ENCODE results near the gene IWS1.
"Not testable (repeated sequence)": the region's sequence is repeated elsewhere in the genome, so short reads cannot be mapped to it uniquely, and the experiment has no call there.

The IWS1 gene

DNA sequence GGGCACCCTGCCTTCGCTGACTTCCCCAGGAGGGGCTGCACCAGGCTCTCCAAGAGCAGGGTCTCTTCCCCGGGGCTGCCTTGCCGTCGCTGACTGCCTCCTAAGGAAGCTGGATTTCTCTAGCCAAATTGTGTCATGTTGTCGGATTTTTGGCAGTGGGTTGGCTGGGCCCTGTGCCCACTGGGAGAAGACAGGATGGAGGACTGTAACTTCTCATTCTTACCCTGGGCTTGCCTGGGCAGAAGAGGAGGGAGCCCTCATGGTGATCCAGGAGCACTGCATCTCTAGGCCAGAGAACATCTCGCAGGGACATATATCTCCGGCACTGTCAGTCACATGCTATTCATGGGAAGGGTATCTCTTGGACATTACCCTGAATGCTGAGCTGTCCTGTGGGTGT, 15.5 kb upstream of the IWS1 start:
- WGBS, 2 experiments (ENCODE audit: insufficient coverage in 2 of 2): 98 to 100% methylated on average over 2 to 6 of the region's 7 CpGs
- Histone ChIP-seq H3K27ac (ENCODE audit: low read depth, low read length, severe bottlenecking) (no peak overlapping the region), H3K36me3 (ENCODE audit: control insufficient read depth, insufficient read depth, low read length) (no peaks in the 10 kb centered on the region), H3K9me3 (ENCODE audit: control insufficient read depth, low read length) (no peaks in the 10 kb centered on the region), H3K4me1 (ENCODE audit: control insufficient read depth, insufficient read depth, low read length, poor library complexity, severe bottlenecking) (peaks cover 4% of the 10 kb centered on the region), H3K4me3 (ENCODE audit: extremely low read depth, insufficient read depth, low read length, poor library complexity, severe bottlenecking) (no peak overlapping the region)

DNA sequence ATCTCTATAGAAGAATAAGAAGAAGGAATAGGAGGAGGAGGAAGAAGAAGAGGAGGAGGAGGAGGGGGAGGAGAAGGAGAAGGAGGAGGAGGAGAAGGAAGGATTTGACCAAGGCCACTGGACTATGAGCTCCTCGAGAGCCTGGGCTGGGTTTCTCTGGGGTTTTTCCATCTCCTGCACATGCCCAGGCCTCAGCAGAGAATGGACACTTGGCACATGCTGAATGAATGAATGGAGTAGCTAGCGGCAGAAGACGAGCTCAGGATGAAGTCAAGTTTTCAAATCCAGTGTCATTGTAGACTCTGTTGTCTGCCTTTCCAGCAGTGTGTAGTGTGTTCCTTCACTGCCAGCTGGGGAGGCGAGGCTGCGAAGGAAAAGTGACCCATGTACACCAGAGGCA, 11.4 kb upstream of the IWS1 start:
- no peak overlapping the region for H3K4me3 ChIP-seq (ENCODE audit: extremely low read depth, insufficient read depth, low read length, poor library complexity, severe bottlenecking)
- H3K4me1 ChIP-seq (ENCODE audit: control insufficient read depth, insufficient read depth, low read length, poor library complexity, severe bottlenecking): no peaks in the 10 kb centered on the region
- no peaks in the 10 kb centered on the region for H3K9me3 ChIP-seq (ENCODE audit: control insufficient read depth, low read length)
- H3K36me3 ChIP-seq (ENCODE audit: control insufficient read depth, insufficient read depth, low read length): no peaks in the 10 kb centered on the region
- 92 to 94% methylated on average over 2 to 5 of the region's 5 CpGs for WGBS, 2 experiments (ENCODE audit: insufficient coverage in 2 of 2)
- H3K27ac ChIP-seq (ENCODE audit: low read depth, low read length, severe bottlenecking): no peak overlapping the region

DNA sequence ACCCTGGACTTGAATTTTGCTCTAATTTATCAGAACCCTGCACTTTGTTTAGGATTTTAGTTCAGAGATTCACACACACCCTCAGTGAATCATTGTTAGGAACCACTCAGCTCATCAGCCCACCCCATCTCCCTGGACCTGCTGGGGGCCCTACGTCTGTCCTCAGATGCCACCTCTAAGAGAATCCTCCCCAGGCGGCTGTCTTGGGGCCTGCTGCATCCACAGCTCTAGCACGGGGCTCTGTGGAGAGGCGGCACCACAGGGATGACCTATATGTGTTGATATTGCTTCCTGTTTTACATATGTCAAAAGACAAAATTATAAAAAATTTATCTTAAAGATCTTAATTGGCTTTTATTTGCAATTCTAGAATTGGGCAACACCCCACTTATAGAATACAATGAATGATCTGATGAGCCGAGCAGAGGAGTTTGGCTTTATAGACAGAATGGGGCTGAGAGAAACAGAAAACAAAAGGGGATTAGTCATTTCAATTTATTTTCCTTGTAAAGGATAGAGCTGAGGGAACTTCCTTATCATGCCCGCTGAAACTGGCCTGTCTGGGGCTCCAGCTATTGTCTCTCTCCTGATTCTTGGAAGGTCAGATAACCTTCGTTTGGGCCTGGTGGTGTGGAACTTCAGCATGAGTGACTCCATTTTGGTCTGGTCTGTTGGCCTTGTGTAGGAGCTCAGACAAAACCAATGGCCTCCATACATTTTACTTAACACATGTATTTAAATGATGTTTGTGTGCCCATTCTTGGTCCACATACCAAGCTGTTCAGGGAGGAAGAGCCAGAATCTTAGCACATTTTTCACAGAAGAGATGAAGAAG, 10.6 kb upstream of the IWS1 start:
- no peak overlapping the region for H3K4me3 ChIP-seq (ENCODE audit: extremely low read depth, insufficient read depth, low read length, poor library complexity, severe bottlenecking)
- 90 to 92% methylated on average over 1 to 2 of the region's 7 CpGs for WGBS, 2 experiments (ENCODE audit: insufficient coverage in 2 of 2)

DNA sequence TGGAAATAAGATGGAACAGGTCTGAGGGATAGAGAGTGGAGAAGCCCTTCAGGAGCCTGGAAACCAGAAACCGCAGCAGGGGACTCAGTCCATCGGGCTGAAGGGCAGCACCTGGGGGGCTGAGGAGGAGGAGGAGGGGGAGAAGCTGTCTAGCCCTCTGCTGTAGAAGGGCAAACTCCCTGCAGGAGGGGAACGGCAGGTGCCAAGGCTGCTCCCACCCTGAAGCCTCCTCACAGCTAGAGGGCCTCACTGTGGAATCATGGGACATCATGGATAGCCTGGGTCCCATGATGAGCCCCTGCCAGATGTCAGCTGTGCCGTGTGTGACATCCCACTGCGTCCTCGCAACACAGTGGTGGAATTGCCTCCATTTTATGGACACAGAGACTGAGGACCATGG, 9.6 kb upstream of the IWS1 start:
- Histone ChIP-seq H3K4me1 (ENCODE audit: control insufficient read depth, insufficient read depth, low read length, poor library complexity, severe bottlenecking) (peaks cover 2% of the 10 kb centered on the region), H3K4me3 (ENCODE audit: extremely low read depth, insufficient read depth, low read length, poor library complexity, severe bottlenecking) (no peak overlapping the region), H3K27ac (ENCODE audit: low read depth, low read length, severe bottlenecking) (no peak overlapping the region), H3K9me3 (ENCODE audit: control insufficient read depth, low read length) (no peaks in the 10 kb centered on the region), H3K36me3 (ENCODE audit: control insufficient read depth, insufficient read depth, low read length) (no peaks in the 10 kb centered on the region)
- 87 to 91% methylated on average over 6 of the region's 6 CpGs for WGBS, 2 experiments (ENCODE audit: insufficient coverage in 2 of 2)

More for the DNA sequence above, 10.6 kb upstream of the IWS1 start:
- H3K27ac ChIP-seq (ENCODE audit: low read depth, low read length, severe bottlenecking): no peak overlapping the region
- no peaks in the 10 kb centered on the region for H3K9me3 ChIP-seq (ENCODE audit: control insufficient read depth, low read length)
- H3K4me1 ChIP-seq (ENCODE audit: control insufficient read depth, insufficient read depth, low read length, poor library complexity, severe bottlenecking): no peaks in the 10 kb centered on the region
- H3K36me3 ChIP-seq (ENCODE audit: control insufficient read depth, insufficient read depth, low read length): no peaks in the 10 kb centered on the region

DNA sequence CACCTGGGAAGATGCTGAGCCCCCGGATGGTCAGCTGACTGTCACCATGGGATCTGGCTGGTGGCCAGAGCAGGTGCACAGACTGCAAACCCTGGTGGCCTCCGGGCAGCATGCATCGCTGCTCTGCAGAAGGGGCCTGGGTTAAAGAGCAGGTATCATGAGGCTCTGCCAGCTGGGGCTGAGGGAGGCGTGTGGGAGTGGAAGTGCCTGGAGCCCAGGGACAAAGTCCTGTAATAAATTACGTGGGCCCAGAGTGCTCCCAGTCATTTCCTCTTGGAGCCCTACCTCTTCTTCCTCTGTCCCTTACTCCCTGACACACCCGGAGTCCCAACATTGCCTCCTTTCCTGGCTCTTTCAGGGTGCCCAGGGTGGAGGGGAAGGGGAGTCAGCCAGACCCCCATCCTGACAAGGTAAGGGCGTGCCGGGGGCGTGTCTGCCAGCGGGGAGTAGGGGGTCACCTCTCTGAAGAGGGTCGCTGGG, 9.2 kb upstream of the IWS1 start, which contains the start of gene MYO7B:
Gene MYO7B, plus strand, starts transcription at position 262 of the 480 bp plus-strand sequence. CDS start 24,040 bp downstream, outside the sequence.
- 86 to 91% methylated on average over 6 to 10 of the region's 11 CpGs for WGBS, 2 experiments (ENCODE audit: insufficient coverage in 2 of 2)
- Histone ChIP-seq H3K4me3 (ENCODE audit: extremely low read depth, insufficient read depth, low read length, poor library complexity, severe bottlenecking) (no peak within 1 kb of the TSS), H3K4me1 (ENCODE audit: control insufficient read depth, insufficient read depth, low read length, poor library complexity, severe bottlenecking) (peaks cover 6% of the 10 kb centered on the region), H3K27ac (ENCODE audit: low read depth, low read length, severe bottlenecking) (no peak within 1 kb of the TSS), H3K36me3 (ENCODE audit: control insufficient read depth, insufficient read depth, low read length) (no peaks in the 10 kb centered on the region), H3K9me3 (ENCODE audit: control insufficient read depth, low read length) (peaks cover under 1% of the 10 kb centered on the region)

DNA sequence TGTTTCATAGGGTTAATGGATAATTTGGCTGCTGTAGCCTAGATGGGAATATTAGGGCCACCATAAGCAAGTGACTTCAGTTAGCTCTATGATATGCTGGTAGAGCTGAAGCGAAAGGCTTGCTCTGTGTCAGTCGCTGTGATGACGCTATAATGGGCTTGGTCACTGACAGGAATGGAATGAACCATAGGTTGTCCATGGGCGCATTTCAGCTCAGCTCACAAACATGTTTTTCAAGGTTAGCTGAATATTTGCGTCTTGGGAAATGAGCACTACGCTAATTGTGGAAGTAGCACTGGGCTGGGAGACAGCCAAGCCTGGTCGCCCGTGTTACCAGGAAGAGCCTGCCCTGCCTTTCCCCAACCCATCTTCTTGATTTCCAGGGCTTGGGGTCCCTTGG, 6.0 kb upstream of the IWS1 start:
- Histone ChIP-seq H3K4me1 (ENCODE audit: control insufficient read depth, insufficient read depth, low read length, poor library complexity, severe bottlenecking) (peaks cover 12% of the 10 kb centered on the region), H3K27ac (ENCODE audit: low read depth, low read length, severe bottlenecking) (no peak overlapping the region), H3K36me3 (ENCODE audit: control insufficient read depth, insufficient read depth, low read length) (no peaks in the 10 kb centered on the region), H3K4me3 (ENCODE audit: extremely low read depth, insufficient read depth, low read length, poor library complexity, severe bottlenecking) (no peak overlapping the region), H3K9me3 (ENCODE audit: control insufficient read depth, low read length) (peaks cover 7% of the 10 kb centered on the region)
- WGBS, 2 experiments (ENCODE audit: insufficient coverage in 2 of 2): 91 to 94% methylated on average over 8 of the region's 8 CpGs

DNA sequence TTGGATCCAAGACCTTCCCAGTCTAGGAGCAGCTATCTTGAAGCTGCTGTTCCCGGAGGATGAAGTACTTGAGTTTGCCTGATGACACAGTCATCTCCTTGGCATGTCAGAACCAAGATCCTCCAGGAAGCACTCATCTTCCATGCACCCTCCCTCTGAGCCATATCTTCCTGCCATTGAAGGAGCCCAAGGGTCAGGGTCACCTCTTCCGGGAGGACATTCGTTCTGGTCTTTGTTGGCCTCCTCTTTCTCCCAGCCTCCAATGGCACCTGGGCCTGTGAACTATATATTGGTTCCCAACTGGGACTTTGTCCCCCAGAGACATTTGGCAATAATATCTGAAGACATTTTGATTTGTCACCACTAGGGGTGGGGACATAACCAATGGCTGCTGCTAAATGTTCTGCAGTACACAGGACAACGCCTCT, 4.9 kb upstream of the IWS1 start:
- Histone ChIP-seq H3K4me1 (ENCODE audit: control insufficient read depth, insufficient read depth, low read length, poor library complexity, severe bottlenecking) (peaks cover 14% of the 10 kb centered on the region), H3K9me3 (ENCODE audit: control insufficient read depth, low read length) (peaks cover 7% of the 10 kb centered on the region), H3K27ac (ENCODE audit: low read depth, low read length, severe bottlenecking) (no peak overlapping the region), H3K4me3 (ENCODE audit: extremely low read depth, insufficient read depth, low read length, poor library complexity, severe bottlenecking) (no peak overlapping the region), H3K36me3 (ENCODE audit: control insufficient read depth, insufficient read depth, low read length) (no peaks in the 10 kb centered on the region)
- 85 to 94% methylated on average over 4 of the region's 4 CpGs for WGBS, 2 experiments (ENCODE audit: insufficient coverage in 2 of 2)

DNA sequence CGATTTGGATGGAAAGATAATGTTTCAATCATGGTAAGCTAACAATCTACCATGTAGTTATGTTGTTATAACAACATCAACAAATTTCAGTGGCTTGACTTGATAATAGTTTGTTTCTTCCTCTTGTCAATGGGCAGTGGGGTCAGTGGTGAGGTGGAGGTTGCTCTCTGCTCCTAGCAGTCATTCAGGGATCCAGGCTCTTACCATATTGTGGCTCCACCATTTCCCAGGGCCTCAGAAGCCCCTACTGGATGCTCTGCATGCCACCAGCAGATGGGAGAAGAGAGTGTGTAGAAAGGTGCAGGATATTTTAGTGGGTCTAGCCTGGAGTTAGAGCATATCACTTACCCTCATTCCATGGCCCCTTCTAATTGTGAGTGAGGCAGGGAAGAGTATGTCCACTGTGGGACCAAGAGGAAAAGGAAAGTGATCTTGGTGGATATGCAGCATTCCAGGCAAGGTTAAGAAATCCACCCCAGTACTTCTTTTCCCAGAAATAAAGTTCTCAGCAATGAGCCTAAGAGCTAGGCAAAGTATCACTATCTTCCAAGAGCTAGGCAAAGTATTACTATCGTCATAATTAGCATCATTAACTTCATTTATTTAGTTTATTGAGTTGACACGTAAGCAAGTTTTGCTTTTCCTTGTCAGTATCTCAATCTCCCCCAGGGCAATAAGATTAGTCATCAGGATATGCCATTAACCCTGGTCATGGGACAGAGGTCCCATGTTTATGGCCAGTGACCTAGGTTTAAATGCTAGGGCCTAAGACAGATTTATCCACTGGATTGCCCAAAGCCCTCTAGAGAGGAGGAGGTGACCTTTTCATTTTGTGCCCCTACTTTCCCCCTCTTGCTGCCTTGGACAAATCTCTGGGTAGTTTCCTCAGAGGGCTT, 4.2 kb upstream of the IWS1 start:
- Histone ChIP-seq H3K4me1 (ENCODE audit: control insufficient read depth, insufficient read depth, low read length, poor library complexity, severe bottlenecking) (peaks cover 14% of the 10 kb centered on the region), H3K4me3 (ENCODE audit: extremely low read depth, insufficient read depth, low read length, poor library complexity, severe bottlenecking) (no peak overlapping the region), H3K9me3 (ENCODE audit: control insufficient read depth, low read length) (peaks cover 7% of the 10 kb centered on the region), H3K27ac (ENCODE audit: low read depth, low read length, severe bottlenecking) (no peak overlapping the region), H3K36me3 (ENCODE audit: control insufficient read depth, insufficient read depth, low read length) (no peaks in the 10 kb centered on the region)
- WGBS, 2 experiments (ENCODE audit: insufficient coverage in 2 of 2): 100% methylated on average over 2 of the region's 3 CpGs; no CpG with 5 or more reads in 1 of the 2 experiments

DNA sequence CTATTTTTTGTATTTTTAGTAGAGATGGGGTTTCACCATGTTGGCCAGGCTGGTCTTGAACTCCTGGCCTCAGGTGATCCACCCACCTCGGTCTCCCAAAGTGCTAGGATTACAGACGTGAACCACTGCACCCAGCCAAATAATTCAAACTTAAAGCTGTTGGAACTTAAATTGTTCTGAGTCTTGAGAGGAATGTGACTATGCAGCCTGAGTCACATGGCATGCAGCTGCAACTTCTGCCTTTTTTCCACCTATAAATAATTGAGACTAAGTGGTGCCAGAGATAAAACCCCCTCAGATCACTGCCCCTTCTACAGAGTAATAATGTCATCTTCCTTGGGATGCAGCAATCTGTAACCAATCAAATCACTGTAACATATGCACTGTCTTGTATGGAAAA, 3.1 kb upstream of the IWS1 start:
- not testable (repeated sequence) for H3K9me3 ChIP-seq (ENCODE audit: control insufficient read depth, low read length); H3K4me3 ChIP-seq (ENCODE audit: extremely low read depth, insufficient read depth, low read length, poor library complexity, severe bottlenecking); H3K36me3 ChIP-seq (ENCODE audit: control insufficient read depth, insufficient read depth, low read length); H3K27ac ChIP-seq (ENCODE audit: low read depth, low read length, severe bottlenecking)
- WGBS, 2 experiments (ENCODE audit: insufficient coverage in 2 of 2): 90% methylated on average over 2 of the region's 2 CpGs; no CpG with 5 or more reads in 1 of the 2 experiments
- H3K4me1 ChIP-seq (ENCODE audit: control insufficient read depth, insufficient read depth, low read length, poor library complexity, severe bottlenecking): peaks cover 14% of the 10 kb centered on the region

DNA sequence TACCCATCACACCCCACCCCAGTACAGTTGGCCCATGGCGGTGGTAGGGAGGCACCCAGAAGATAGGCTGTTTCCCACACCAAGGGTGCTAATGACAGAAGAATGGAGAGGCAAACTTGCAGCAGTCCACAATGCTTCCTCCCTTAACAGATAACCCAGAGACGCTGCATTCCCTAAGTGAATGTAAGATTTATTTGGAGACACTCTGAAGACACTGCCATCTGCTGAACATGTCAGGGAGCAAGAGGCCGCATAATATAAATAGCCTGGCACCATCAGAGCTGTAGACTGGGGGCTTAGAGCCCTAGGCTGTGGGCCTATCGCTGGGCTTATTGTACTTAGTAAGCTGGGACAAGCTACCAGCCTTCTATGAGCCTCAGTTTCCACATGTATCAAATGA, 2.2 kb upstream of the IWS1 start:
- Histone ChIP-seq H3K9me3 (ENCODE audit: control insufficient read depth, low read length) (peaks cover 7% of the 10 kb centered on the region), H3K4me3 (ENCODE audit: extremely low read depth, insufficient read depth, low read length, poor library complexity, severe bottlenecking) (no peak overlapping the region), H3K36me3 (ENCODE audit: control insufficient read depth, insufficient read depth, low read length) (peaks cover 13% of the 10 kb centered on the region), H3K4me1 (ENCODE audit: control insufficient read depth, insufficient read depth, low read length, poor library complexity, severe bottlenecking) (peaks cover 14% of the 10 kb centered on the region), H3K27ac (ENCODE audit: low read depth, low read length, severe bottlenecking) (no peak overlapping the region)
- 81 to 85% methylated on average over 3 of the region's 4 CpGs for WGBS, 2 experiments (ENCODE audit: insufficient coverage in 2 of 2)
